Activated T-cell treated with anti-CD3 and anti-CD28 coated beads, Interleukin-2, amount 50 U/mL, for 24 hours (primary cell): ENCODE measurements around the gene SMG6.
A peak's percentile ranks its signal among the peaks of the same experiment; 100 is the strongest.
"Not testable (repeated sequence)": the region's sequence is repeated elsewhere in the genome, so short reads cannot be mapped to it uniquely, and the experiment has no call there.

Experiments
- DNase-seq: peaks from one replicate; pipeline ENCODE4 v3.0.0-alpha.2; 2020
- H3K27ac Mint-ChIP-seq: 2 replicates; pipeline ENCODE4 v1.8.0; 2020; ENCODE audit warnings: mild to moderate bottlenecking, mixed read lengths
- H3K27me3 Mint-ChIP-seq: 2 replicates; pipeline ENCODE4 v1.8.0; 2020; ENCODE audit warnings: mixed read lengths
- H3K36me3 Mint-ChIP-seq: 2 replicates; pipeline ENCODE4 v1.8.0; 2020; ENCODE audit warnings: low read depth, mixed read lengths
- H3K4me1 Mint-ChIP-seq: 2 replicates; pipeline ENCODE4 v1.8.0; 2020; ENCODE audit warnings: low read depth, mixed read lengths
- H3K4me3 Mint-ChIP-seq: 2 replicates; pipeline ENCODE4 v1.8.0; 2020; ENCODE audit warnings: mild to moderate bottlenecking, moderate library complexity, mixed read lengths
- H3K9me3 Mint-ChIP-seq: 2 replicates; pipeline ENCODE4 v1.8.0; 2020; ENCODE audit warnings: mixed read lengths

SMG6 gene

GRCh38 chr17:2025220-2025621 lies 278.4 kb downstream of the SMG6 start, which contains the start of gene RTN4RL1:
Gene RTN4RL1, minus strand, starts transcription at chr17:2025334. Its CDS starts 469 bp downstream, at chr17:2024865.
- Mint-ChIP-seq H3K4me1 (peaks cover 21% of the 10 kb centered on the region), H3K9me3 (no peaks in the 10 kb centered on the region), H3K4me3 (peak within 1 kb of the TSS; percentile 75), H3K27me3 (peaks cover 52% of the 10 kb centered on the region), H3K36me3 (peaks cover 2% of the 10 kb centered on the region), H3K27ac (no peak within 1 kb of the TSS)
- peak; percentile 75 for DNase-seq

- Mint-ChIP-seq H3K9me3 (no peaks in the 10 kb centered on the region), H3K27me3 (peaks cover 52% of the 10 kb centered on the region), H3K4me3 (peak overlapping the region; percentile 72), H3K27ac (no peak overlapping the region), H3K4me1 (peaks cover 21% of the 10 kb centered on the region), H3K36me3 (no peaks in the 10 kb centered on the region)
- peak; percentile 60 for DNase-seq
These were observed 278.9 kb downstream of the SMG6 start for GRCh38 chr17:2024572-2025219.

GRCh38 chr17:2023692-2024571 lies 279.7 kb downstream of the SMG6 start:
- no peaks in the 10 kb centered on the region for H3K9me3 Mint-ChIP-seq
- H3K36me3 Mint-ChIP-seq: no peaks in the 10 kb centered on the region
- H3K27ac Mint-ChIP-seq: no peak overlapping the region
- H3K4me3 Mint-ChIP-seq: peak overlapping the region; percentile 72
- peaks cover 57% of the 10 kb centered on the region for H3K27me3 Mint-ChIP-seq
- DNase-seq: peak; percentile 69
- peaks cover 21% of the 10 kb centered on the region for H3K4me1 Mint-ChIP-seq

- Mint-ChIP-seq H3K4me1 (peaks cover 21% of the 10 kb centered on the region), H3K27ac (no peak overlapping the region), H3K4me3 (peak overlapping the region; percentile 53), H3K27me3 (peaks cover 59% of the 10 kb centered on the region), H3K36me3 (no peaks in the 10 kb centered on the region), H3K9me3 (no peaks in the 10 kb centered on the region)
- no peak for DNase-seq
These were observed 280.3 kb downstream of the SMG6 start for GRCh38 chr17:2023256-2023655.

- DNase-seq: peak; percentile 46
- H3K27ac Mint-ChIP-seq: no peak overlapping the region
These were observed 280.8 kb downstream of the SMG6 start for GRCh38 chr17:2022647-2023240.

GRCh38 chr17:2020721-2021120 lies 282.9 kb downstream of the SMG6 start:
- Mint-ChIP-seq H3K36me3 (no peaks in the 10 kb centered on the region), H3K27ac (no peak overlapping the region), H3K27me3 (peaks cover 36% of the 10 kb centered on the region), H3K4me3 (no peak overlapping the region), H3K9me3 (no peaks in the 10 kb centered on the region), H3K4me1 (peaks cover 11% of the 10 kb centered on the region)
- DNase-seq: no peak

More at GRCh38 chr17:2022647-2023240, 280.8 kb downstream of the SMG6 start:
- Mint-ChIP-seq H3K9me3 (no peaks in the 10 kb centered on the region), H3K36me3 (no peaks in the 10 kb centered on the region), H3K27me3 (peaks cover 54% of the 10 kb centered on the region), H3K4me3 (peak overlapping the region; percentile 53), H3K4me1 (peaks cover 19% of the 10 kb centered on the region)

GRCh38 chr17:2019723-2020122 lies 283.9 kb downstream of the SMG6 start:
- Mint-ChIP-seq H3K27me3 (peaks cover 30% of the 10 kb centered on the region), H3K9me3 (no peaks in the 10 kb centered on the region), H3K27ac (no peak overlapping the region), H3K36me3 (no peaks in the 10 kb centered on the region), H3K4me3 (no peak overlapping the region), H3K4me1 (peaks cover 8% of the 10 kb centered on the region)
- DNase-seq: no peak

GRCh38 chr17:2018716-2019510 lies 284.7 kb downstream of the SMG6 start:
- H3K4me1 Mint-ChIP-seq: peaks cover 6% of the 10 kb centered on the region
- peaks cover 24% of the 10 kb centered on the region for H3K27me3 Mint-ChIP-seq
- no peak overlapping the region for H3K27ac Mint-ChIP-seq

GRCh38 chr17:2017274-2017941 lies 286.2 kb downstream of the SMG6 start:
- no peaks in the 10 kb centered on the region for H3K4me1 Mint-ChIP-seq
- no peaks in the 10 kb centered on the region for H3K36me3 Mint-ChIP-seq
- H3K27me3 Mint-ChIP-seq: peaks cover 16% of the 10 kb centered on the region
- no peak overlapping the region for H3K4me3 Mint-ChIP-seq
- H3K9me3 Mint-ChIP-seq: no peaks in the 10 kb centered on the region
- no peak overlapping the region for H3K27ac Mint-ChIP-seq
- no peak for DNase-seq

More at GRCh38 chr17:2018716-2019510, 284.7 kb downstream of the SMG6 start:
- no peaks in the 10 kb centered on the region for H3K36me3 Mint-ChIP-seq
- no peaks in the 10 kb centered on the region for H3K9me3 Mint-ChIP-seq
- DNase-seq: no peak
- H3K4me3 Mint-ChIP-seq: no peak overlapping the region

GRCh38 chr17:2016494-2016893 lies 287.1 kb downstream of the SMG6 start:
- H3K4me1 Mint-ChIP-seq: no peaks in the 10 kb centered on the region
- DNase-seq: no peak
- no peaks in the 10 kb centered on the region for H3K36me3 Mint-ChIP-seq
- no peak overlapping the region for H3K4me3 Mint-ChIP-seq
- H3K27ac Mint-ChIP-seq: no peak overlapping the region
- peaks cover 18% of the 10 kb centered on the region for H3K27me3 Mint-ChIP-seq
- no peaks in the 10 kb centered on the region for H3K9me3 Mint-ChIP-seq

- H3K4me3 Mint-ChIP-seq: no peak overlapping the region
- H3K27me3 Mint-ChIP-seq: peaks cover 16% of the 10 kb centered on the region
- H3K4me1 Mint-ChIP-seq: no peaks in the 10 kb centered on the region
- no peak for DNase-seq
- H3K27ac Mint-ChIP-seq: no peak overlapping the region
- H3K36me3 Mint-ChIP-seq: no peaks in the 10 kb centered on the region
- H3K9me3 Mint-ChIP-seq: no peaks in the 10 kb centered on the region
These were observed 288.3 kb downstream of the SMG6 start for GRCh38 chr17:2015314-2015713.

- H3K27ac Mint-ChIP-seq: no peak overlapping the region
- H3K27me3 Mint-ChIP-seq: peaks cover 11% of the 10 kb centered on the region
- no peak overlapping the region for H3K4me3 Mint-ChIP-seq
- H3K9me3 Mint-ChIP-seq: no peaks in the 10 kb centered on the region
- H3K36me3 Mint-ChIP-seq: no peaks in the 10 kb centered on the region
- no peaks in the 10 kb centered on the region for H3K4me1 Mint-ChIP-seq
- no peak for DNase-seq
These were observed 289.6 kb downstream of the SMG6 start for GRCh38 chr17:2013994-2014317.

GRCh38 chr17:2013220-2013993 lies 290.2 kb downstream of the SMG6 start:
- not testable (repeated sequence) for H3K9me3 Mint-ChIP-seq, H3K27me3 Mint-ChIP-seq, H3K4me1 Mint-ChIP-seq, H3K36me3 Mint-ChIP-seq, H3K27ac Mint-ChIP-seq, H3K4me3 Mint-ChIP-seq, DNase-seq
